GM23338 (cell line): ENCODE data around the gene PKHD1. TPM values are rescaled to one million over a fixed set of nuclear protein-coding genes. Genes with fewer than 3 reads are reported as not detected.

Experiments
- ATAC-seq: fragments of 200-7000 bp; cut with Tn5 transposase; 3 replicates; pipeline ENCODE4 v1.9.1; 2020
- DNase-seq: peaks from one replicate; pipeline ENCODE4 v3.0.0-alpha.2; 2015; ENCODE audit warnings: low spot score
- H2AFZ ChIP-seq: fragments of 200-600 bp; sonication (generic); 2 replicates; pipeline ENCODE4 v1.8.0; 2016; ENCODE audit warnings: antibody characterized with exemption, mild to moderate bottlenecking, moderate library complexity
- H3F3A ChIP-seq: fragments of 200-600 bp; sonication (generic); replicated peaks from 2 replicates; pipeline ENCODE4 v1.8.0; 2017; ENCODE audit warnings: antibody characterized with exemption, mixed run types, low read depth
- H3K27ac ChIP-seq: fragments of 200-600 bp; sonication (generic); 2 replicates; pipeline ENCODE4 v1.6.1; 2016; ENCODE audit warnings: low read depth
- H3K27me3 ChIP-seq: fragments of 200-600 bp; sonication (generic); 2 replicates; pipeline ENCODE4 v1.8.0; 2016; ENCODE audit warnings: mild to moderate bottlenecking, mixed run types, moderate library complexity; ENCODE audit not compliant: insufficient read depth
- H3K36me3 ChIP-seq: fragments of 200-600 bp; sonication (generic); 2 replicates; pipeline ENCODE4 v1.8.0; 2016; ENCODE audit warnings: mild to moderate bottlenecking; ENCODE audit not compliant: insufficient read depth
- H3K4me1 ChIP-seq: fragments of 200-600 bp; sonication (generic); 2 replicates; pipeline ENCODE4 v1.8.0; 2016; ENCODE audit warnings: mild to moderate bottlenecking, moderate library complexity; ENCODE audit not compliant: insufficient read depth
- H3K4me2 ChIP-seq: fragments of 200-600 bp; sonication (generic); 2 replicates; pipeline ENCODE4 v1.7.1; 2017; ENCODE audit warnings: mixed run types
- H3K4me3 ChIP-seq: fragments of 200-600 bp; sonication (generic); 2 replicates; pipeline ENCODE4 v1.6.1; 2016; ENCODE audit warnings: mixed run types
- H3K79me2 ChIP-seq: fragments of 200-600 bp; sonication (generic); replicated peaks from 2 replicates; pipeline ENCODE4 v1.8.0; 2017; ENCODE audit warnings: mild to moderate bottlenecking; ENCODE audit not compliant: insufficient read depth
- H3K9me2 ChIP-seq: fragments of 200-600 bp; sonication (generic); 2 replicates; pipeline ENCODE4 v1.8.0; 2017; ENCODE audit not compliant: insufficient read depth
- H4K20me1 ChIP-seq: fragments of 200-600 bp; sonication (generic); replicated peaks from 2 replicates; pipeline ENCODE4 v1.8.0; 2017; ENCODE audit warnings: mild to moderate bottlenecking; ENCODE audit not compliant: insufficient read depth
- H3K27ac Mint-ChIP-seq: 2 replicates; pipeline ENCODE4 v1.8.0; 2020; ENCODE audit warnings: inconsistent platforms, mild to moderate bottlenecking, moderate library complexity, mixed read lengths
- H3K27me3 Mint-ChIP-seq: 3 replicates; pipeline ENCODE4 v1.8.0; 2022; ENCODE audit warnings: low read depth, mild to moderate bottlenecking, moderate library complexity, mixed read lengths, inconsistent platforms; ENCODE audit not compliant: insufficient read depth, poor library complexity
- H3K36me3 Mint-ChIP-seq: 3 replicates; pipeline ENCODE4 v1.8.0; 2021; ENCODE audit warnings: low read depth, mild to moderate bottlenecking, inconsistent platforms, moderate library complexity, mixed read lengths
- H3K4me1 Mint-ChIP-seq: 3 replicates; pipeline ENCODE4 v1.8.0; 2020; ENCODE audit warnings: mild to moderate bottlenecking, inconsistent platforms, mixed read lengths
- H3K4me3 Mint-ChIP-seq: 3 replicates; pipeline ENCODE4 v1.8.0; 2021; ENCODE audit warnings: moderate library complexity, mild to moderate bottlenecking, inconsistent platforms, mixed read lengths
- H3K9me3 Mint-ChIP-seq: 3 replicates; pipeline ENCODE4 v1.8.0; 2020; ENCODE audit warnings: moderate library complexity, mild to moderate bottlenecking, inconsistent platforms, mixed read lengths
- CREB1 ChIP-seq: fragments of 250-450 bp; sonication (Bioruptor Pico); IDR thresholded peaks from 2 replicates; pipeline ENCODE4 v1.5.0; 2020; ENCODE audit warnings: low read depth, mild to moderate bottlenecking, moderate library complexity
- CTCF ChIP-seq, 2 experiments: fragments of 200-600 bp in 1 of 2; sonication (generic) in 1 of 2; conservative IDR thresholded peaks; 2 replicates each; pipeline versions ENCODE4 v1.5.1 to v1.6.1; 2016 to 2017; ENCODE audit warnings: antibody characterized with exemption in 2 of 2, low read depth in 2 of 2, mild to moderate bottlenecking in 2 of 2, moderate library complexity in 1 of 2
- ETS1 ChIP-seq: IDR thresholded peaks from 2 replicates; pipeline ENCODE4 v1.6.1; 2016; ENCODE audit warnings: antibody characterized with exemption
- EZH2 ChIP-seq: fragments of 200-600 bp; sonication (generic); IDR thresholded peaks from one replicate; pipeline ENCODE4 v1.8.0; 2017; ENCODE audit warnings: antibody characterized with exemption, mild to moderate bottlenecking, low read depth; ENCODE audit not compliant: unreplicated experiment
- EZH2phosphoT487 ChIP-seq: fragments of 200-600 bp; sonication (generic); IDR thresholded peaks from one replicate; pipeline ENCODE4 v1.8.1; 2018; ENCODE audit warnings: antibody characterized with exemption; ENCODE audit not compliant: unreplicated experiment
- JUNB ChIP-seq: IDR thresholded peaks from one replicate; pipeline ENCODE4 v1.6.1; 2016; ENCODE audit warnings: antibody characterized with exemption; ENCODE audit not compliant: unreplicated experiment
- NANOG ChIP-seq: IDR thresholded peaks from 2 replicates; pipeline ENCODE4 v1.6.1; 2016; ENCODE audit warnings: antibody characterized with exemption, borderline replicate concordance
- POLR2AphosphoS5 ChIP-seq: IDR thresholded peaks from 2 replicates; pipeline ENCODE4 v1.6.1; 2016; ENCODE audit warnings: antibody characterized with exemption, low read depth
- REST ChIP-seq: IDR thresholded peaks from one replicate; pipeline ENCODE4 v1.6.1; 2018; ENCODE audit warnings: antibody characterized with exemption; ENCODE audit not compliant: unreplicated experiment
- STAT1 ChIP-seq: IDR thresholded peaks from one replicate; pipeline ENCODE4 v1.6.1; 2016; ENCODE audit warnings: antibody characterized with exemption; ENCODE audit not compliant: unreplicated experiment
- ZNF114 ChIP-seq: fragments of 250-450 bp; sonication (Bioruptor Pico); IDR thresholded peaks from 2 replicates; pipeline ENCODE4 v1.5.0; 2020; ENCODE audit warnings: mild to moderate bottlenecking, moderate library complexity
- ZNF331 ChIP-seq: fragments of 250-450 bp; sonication (Bioruptor Pico); IDR thresholded peaks from 2 replicates; pipeline ENCODE4 v1.5.0; 2020; ENCODE audit warnings: low read depth, mild to moderate bottlenecking, moderate library complexity
- ZNF462 ChIP-seq: fragments of 250-450 bp; sonication (Bioruptor Pico); IDR thresholded peaks from 2 replicates; pipeline ENCODE4 v1.5.0; 2020; ENCODE audit warnings: mild to moderate bottlenecking, moderate library complexity
- polyA plus RNA-seq: library from polyadenylated mRNA; unstranded; fragments of >200 nt; fragmentation: Nextera tagmentation; extraction: Ambion mirVana; gene quantifications from 2 replicates; pipeline ENCODE4 v1.2.1, GENCODE V29; 2016
- total RNA-seq: library from RNA; depleted of rRNA; stranded (reverse); fragments of >200 nt; shearing (Covaris generic); gene quantifications from 2 replicates; pipeline ENCODE4 v1.2.3, GENCODE V29; 2014

The PKHD1 gene
- total and polyA plus RNA-seq, 2 experiments from 2014 or later: 0.03 to 0.07 TPM

- TF ChIP-seq STAT1 (no peak), CREB1 (no peak), ZNF462 (CRISPR knock-in tag) (no peak), REST (no peak), ZNF114 (no peak), NANOG (no peak), ETS1 (no peak), POLR2AphosphoS5 (no peak), ZNF331 (CRISPR knock-in tag) (no peak), CTCF (conservative IDR thresholded peaks at IDR 0.05; ENCODE audit: low read depth in 2 of 2) (no peak), EZH2 (no peak), EZH2phosphoT487 (no peak), JUNB (no peak)
- no peak for DNase-seq
- Histone ChIP-seq H2AFZ (no peak overlapping the region), H3K79me2 (no peaks in the 10 kb centered on the region), H3K27me3 (no peaks in the 10 kb centered on the region), H3F3A (no peaks in the 10 kb centered on the region), H3K27ac (no peak overlapping the region), H3K4me3 (no peak overlapping the region), H4K20me1 (no peaks in the 10 kb centered on the region), H3K9me2 (peaks cover 4% of the 10 kb centered on the region; the same call in 1 of the 2 replicates), H3K4me2 (no peak overlapping the region), H3K4me1 (no peaks in the 10 kb centered on the region), H3K36me3 (no peaks in the 10 kb centered on the region)
- ATAC-seq: no peak
- peaks cover 6% of the 10 kb centered on the region; the same call in 2 of the 3 replicates for H3K36me3 Mint-ChIP-seq
- H3K4me3 Mint-ChIP-seq: no peak overlapping the region
- H3K4me1 Mint-ChIP-seq: no peaks in the 10 kb centered on the region
- H3K9me3 Mint-ChIP-seq: peaks cover 16% of the 10 kb centered on the region
- peaks cover 2% of the 10 kb centered on the region for H3K27me3 Mint-ChIP-seq
- H3K27ac Mint-ChIP-seq: no peak overlapping the region
Measured at GRCh38 chr6:51598171-51598570, 489.2 kb downstream of the PKHD1 start.
